GM12878 (cell line): Measurements from ENCODE around the gene AP3D1. TPM values are rescaled to one million over a fixed set of nuclear protein-coding genes. Genes with fewer than 3 reads are reported as not detected.

Experiments used
- ATAC-seq: fragments of 200-7000 bp; cut with Tn5 transposase; 3 replicates; pipeline ENCODE4 v1.9.1; 2020; ENCODE audit warnings: mild to moderate bottlenecking, moderate library complexity
- BruUV-seq: library from RNA; stranded (reverse); fragments of 400-500 nt; replicated peaks from 2 replicates; lab custom pipeline; 2021; lab: Mats Ljungman, UMichigan
- CTCF ChIA-PET: fragments of 300-600 bp; sonication (Branson Sonifier 250); formaldehyde crosslinking; extraction: SDS; loops from one replicate; lab custom pipeline; 2021; ENCODE audit warnings: inconsistent platforms; lab: Yijun Ruan, JAX
- POLR2A ChIA-PET: fragments of 350-600 bp; formaldehyde crosslinking; extraction: SDS; loops from one replicate; lab custom pipeline; 2021; ENCODE audit warnings: inconsistent platforms; lab: Charles Lee
- RAD21 ChIA-PET: fragments of 300-600 bp; sonication (Branson Sonifier 250); formaldehyde crosslinking; loops from one replicate; lab custom pipeline; 2023; ENCODE audit warnings: antibody characterized with exemption; ENCODE audit not compliant: unreplicated experiment; lab: Charles Lee
- SMC1A ChIA-PET: fragments of 300-600 bp; sonication (Branson Sonifier 250); formaldehyde crosslinking; loops from one replicate; lab custom pipeline; 2023; ENCODE audit not compliant: unreplicated experiment, uncharacterized antibody; lab: Charles Lee
- DNase-seq: peaks from one replicate; pipeline ENCODE4 v3.0.0-alpha.2; 2011; ENCODE audit warnings: low read depth, low spot score
- FAIRE-seq: peaks from 3 replicates; lab custom pipeline; 2011; peaks lifted over from hg19 to GRCh38; lab: Jason Lieb, UNC
- H2AFZ ChIP-seq: 2 replicates; pipeline ENCODE4 v1.6.0; 2011; ENCODE audit warnings: low read depth, low read length, control low read depth; ENCODE audit not compliant: control insufficient read depth
- H3K27ac ChIP-seq: 2 replicates; pipeline ENCODE4 v1.5.1; 2011; ENCODE audit warnings: control low read depth; ENCODE audit not compliant: control insufficient read depth, insufficient read depth
- H3K27me3 ChIP-seq, 2 experiments: replicated peaks in 1 of 2; 2 replicates each; pipeline versions ENCODE4 v1.6.0 to v1.6.1; 2011; ENCODE audit warnings: low read length in 1 of 2; ENCODE audit not compliant: control insufficient read depth in 2 of 2, insufficient read depth in 2 of 2
- H3K36me3 ChIP-seq, 2 experiments: 2 replicates each; pipeline ENCODE4 v1.5.1; 2011; ENCODE audit warnings: low read length in 1 of 2; ENCODE audit not compliant: control insufficient read depth in 2 of 2, insufficient read depth in 2 of 2
- H3K4me1 ChIP-seq: 2 replicates; pipeline ENCODE4 v1.6.1; 2011; ENCODE audit warnings: mild to moderate bottlenecking, low read length, moderate library complexity, mixed read lengths; ENCODE audit not compliant: control insufficient read depth, insufficient read depth
- H3K4me2 ChIP-seq: 2 replicates; pipeline ENCODE4 v1.6.0; 2011; ENCODE audit warnings: control low read depth; ENCODE audit not compliant: control insufficient read depth, insufficient read depth
- H3K4me3 ChIP-seq: fragments of 200-600 bp; sonication (generic); 2 replicates; pipeline ENCODE4 v1.5.1; 2016
- H3K79me2 ChIP-seq: 2 replicates; pipeline ENCODE4 v1.6.0; 2011; ENCODE audit warnings: low read length; ENCODE audit not compliant: control insufficient read depth, insufficient read depth
- H3K9ac ChIP-seq: 2 replicates; pipeline ENCODE4 v1.8.0; 2011; ENCODE audit warnings: low read length, control low read depth, mixed read lengths; ENCODE audit not compliant: control insufficient read depth, insufficient read depth
- H3K9me3 ChIP-seq: replicated peaks from 3 replicates; pipeline ENCODE4 v1.5.1; 2011; ENCODE audit warnings: mild to moderate bottlenecking, low read length; ENCODE audit not compliant: control insufficient read depth, insufficient read depth
- H4K20me1 ChIP-seq: 2 replicates; pipeline ENCODE4 v1.6.0; 2011; ENCODE audit not compliant: control insufficient read depth, insufficient read depth
- DPF2 ChIP-seq: fragments of 450-650 bp; IDR thresholded peaks from 2 replicates; pipeline ENCODE4 v1.6.1; 2017; ENCODE audit warnings: mild to moderate bottlenecking
- NFYB ChIP-seq: IDR thresholded peaks from 2 replicates; pipeline ENCODE4 v1.6.1; 2011; ENCODE audit warnings: low read depth, mild to moderate bottlenecking, low read length, improper control_type of control experiment, moderate library complexity; ENCODE audit not compliant: insufficient read depth
- WGBS: methylation state at CpG from one replicate; pipeline ENCODE4 v1.1.6; 2016; ENCODE audit warnings: low lambda C conversion rate; ENCODE audit not compliant: insufficient replicate concordance, insufficient coverage; ENCODE audit errors: missing lambda C conversion rate; 5-methylcytosine and 5-hydroxymethylcytosine counted together
- in situ Hi-C: fragments of 300-500 bp; cut with MboI; formaldehyde crosslinking; loops from 9 replicates; pipeline ENCODE4 v1.14.3; 2018; ENCODE audit warnings: mixed read lengths
- intact Hi-C: fragments of 100-400 bp; cut with micrococcal nuclease; formaldehyde crosslinking; loops from one replicate; pipeline ENCODE4 v1.14.2; 2022; ENCODE audit not compliant: unreplicated experiment
- polyA plus RNA-seq, 11 experiments: library from polyadenylated mRNA; depleted of rRNA in 4 of 11; unstranded in 6 of 11; stranded (reverse) in 5 of 11; fragments of >200 nt; fragmentation: Nextera tagmentation in 4 of 11; fragmentation: Illumina TruSeq in 1 of 11; extraction: Ambion mirVana in 4 of 11; extraction: Trizol in 1 of 11; gene quantifications; 1 replicate in 1 of 11; 2 replicates in 10 of 11; pipeline versions ENCODE4 v1.2.1 to v1.2.3, GENCODE V29; 2011 to 2016; ENCODE audit warnings: inconsistent platforms in 2 of 11, missing spikeins in 2 of 11, low read depth in 1 of 11
- total RNA-seq, 4 experiments: library from RNA; depleted of rRNA in 3 of 4; stranded (reverse); fragments of >200 nt in 3 of 4; fragmentation: Illumina TruSeq in 1 of 4; extraction: Trizol in 1 of 4; gene quantifications; 2 replicates each; pipeline versions ENCODE4 v1.2.1 to v1.2.3, GENCODE V29; 2013 to 2021
- TF ChIP-seq, protein P1 (sequence below): fragments of 450-650 bp; formaldehyde crosslinking; IDR thresholded peaks from 2 replicates; pipeline ENCODE4 v1.5.0; 2022; ENCODE audit warnings: mild to moderate bottlenecking, missing genetic modification characterization

The AP3D1 gene
- total and polyA plus RNA-seq, 10 of the 15 experiments (the other 5 are each of a cell fraction or from before 2014, with no cell fraction given), result 1.5 to 108 (median 59.1) TPM

DNA sequence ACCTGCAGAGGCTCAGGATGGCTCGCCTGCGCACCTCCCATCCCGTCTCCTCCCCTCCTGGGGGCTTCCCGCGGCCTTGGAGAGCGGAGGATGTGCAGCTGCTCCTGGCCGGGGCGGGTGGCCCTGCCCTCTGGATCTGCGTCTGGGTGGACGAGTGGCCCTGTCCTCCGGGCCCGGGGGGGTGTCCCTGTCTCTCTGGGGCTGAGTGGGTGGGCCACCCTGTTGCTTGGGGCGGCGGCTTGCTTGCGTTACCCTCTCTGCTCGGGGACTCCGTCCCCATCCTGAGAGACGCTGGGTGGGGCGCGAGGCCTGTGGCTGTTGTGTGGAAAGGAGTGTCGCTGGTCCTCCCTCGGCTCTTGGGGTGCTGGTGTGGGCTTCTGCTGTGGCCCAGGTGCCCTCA lies 47.0 kb upstream of the AP3D1 start:
- TF ChIP-seq DPF2, result no peak
- TF ChIP-seq, all 136 proteins: peak for 0
- RAD21 ChIA-PET, result no interaction called here
- no TSS peak for BruUV-seq
- in situ Hi-C loops, result no loop called here
- H3K27me3 ChIP-seq, result no peaks in the 10 kb centered on the region
- no peak overlapping the region for H3K9ac ChIP-seq
- H3K4me1 ChIP-seq, result no peaks in the 10 kb centered on the region
- no peak overlapping the region for H3K4me3 ChIP-seq
- no peak overlapping the region for H3K27ac ChIP-seq
- peaks cover 3% of the 10 kb centered on the region; the same call in 1 of the 2 replicates for H3K79me2 ChIP-seq
- intact Hi-C loops, result no loop called here
- CTCF ChIA-PET, result interaction anchor here (1.4 to 1.6 kb wide), 2 partner anchors 26 to 43 kb away, joined by 4 to 18 read pairs; no protein-coding TSS in a partner anchor
- H4K20me1 ChIP-seq, result 0 out of 2 replicates have a peak, but pooled peaks cover 2% of the 10 kb centered on the region
- H2AFZ ChIP-seq, result no peak overlapping the region
- no peaks in the 10 kb centered on the region for H3K9me3 ChIP-seq
- POLR2A ChIA-PET, result no interaction called here
- WGBS, result 96% methylated on average over 22 of the region's 22 CpGs
- no peak for ATAC-seq
- peaks cover 9 to 57% of the 10 kb centered on the region in 2 experiments; a peak in 3 of 4 replicates for H3K36me3 ChIP-seq
- no peak for DNase-seq
- FAIRE-seq, result no peak
- SMC1A ChIA-PET, result interaction anchor here (0.9 kb wide), 2 partner anchors 35 to 42 kb away, joined by 3 read pairs; partner anchors contain the start of gene DOT1L
- H3K4me2 ChIP-seq, result no peak overlapping the region

DNA sequence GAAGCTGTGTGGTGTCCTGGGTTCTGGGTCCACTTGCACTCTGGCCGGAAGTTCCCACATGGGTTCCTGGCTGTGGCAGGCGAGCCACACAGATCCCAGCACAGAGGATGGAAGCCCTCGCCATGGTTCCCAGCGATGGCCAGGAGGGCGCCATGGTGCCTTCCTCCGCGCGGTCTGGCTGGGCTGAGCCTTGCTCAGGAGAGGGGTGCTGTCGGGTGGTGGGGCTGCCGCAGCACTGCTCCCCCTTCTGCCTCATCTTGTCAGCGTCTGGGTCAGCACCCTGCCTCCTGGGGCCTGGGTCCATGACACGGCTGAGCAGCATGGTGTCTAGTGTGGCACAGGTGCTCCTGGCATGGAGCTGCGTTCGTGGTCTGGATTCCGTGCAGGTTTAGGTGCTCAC lies 45.9 kb upstream of the AP3D1 start:
- Histone ChIP-seq H3K27me3 (no peaks in the 10 kb centered on the region), H3K4me3 (no peak overlapping the region), H3K4me1 (no peaks in the 10 kb centered on the region), H3K27ac (no peak overlapping the region), H3K9me3 (no peaks in the 10 kb centered on the region), H4K20me1 (0 out of 2 replicates have a peak, but pooled peaks cover 2% of the 10 kb centered on the region), H2AFZ (no peak overlapping the region), H3K36me3 (peaks cover 8 to 59% of the 10 kb centered on the region in 2 experiments; a peak in 3 of 4 replicates), H3K4me2 (no peak overlapping the region), H3K9ac (no peak overlapping the region), H3K79me2 (peaks cover 3% of the 10 kb centered on the region; the same call in 1 of the 2 replicates)
- CTCF ChIA-PET, result no interaction called here
- intact Hi-C loops (no loop called here), in situ Hi-C loops (no loop called here)
- ATAC-seq (no peak), FAIRE-seq (no peak), DNase-seq (no peak)
- SMC1A ChIA-PET, result no interaction called here
- TF ChIP-seq, protein P1, sequence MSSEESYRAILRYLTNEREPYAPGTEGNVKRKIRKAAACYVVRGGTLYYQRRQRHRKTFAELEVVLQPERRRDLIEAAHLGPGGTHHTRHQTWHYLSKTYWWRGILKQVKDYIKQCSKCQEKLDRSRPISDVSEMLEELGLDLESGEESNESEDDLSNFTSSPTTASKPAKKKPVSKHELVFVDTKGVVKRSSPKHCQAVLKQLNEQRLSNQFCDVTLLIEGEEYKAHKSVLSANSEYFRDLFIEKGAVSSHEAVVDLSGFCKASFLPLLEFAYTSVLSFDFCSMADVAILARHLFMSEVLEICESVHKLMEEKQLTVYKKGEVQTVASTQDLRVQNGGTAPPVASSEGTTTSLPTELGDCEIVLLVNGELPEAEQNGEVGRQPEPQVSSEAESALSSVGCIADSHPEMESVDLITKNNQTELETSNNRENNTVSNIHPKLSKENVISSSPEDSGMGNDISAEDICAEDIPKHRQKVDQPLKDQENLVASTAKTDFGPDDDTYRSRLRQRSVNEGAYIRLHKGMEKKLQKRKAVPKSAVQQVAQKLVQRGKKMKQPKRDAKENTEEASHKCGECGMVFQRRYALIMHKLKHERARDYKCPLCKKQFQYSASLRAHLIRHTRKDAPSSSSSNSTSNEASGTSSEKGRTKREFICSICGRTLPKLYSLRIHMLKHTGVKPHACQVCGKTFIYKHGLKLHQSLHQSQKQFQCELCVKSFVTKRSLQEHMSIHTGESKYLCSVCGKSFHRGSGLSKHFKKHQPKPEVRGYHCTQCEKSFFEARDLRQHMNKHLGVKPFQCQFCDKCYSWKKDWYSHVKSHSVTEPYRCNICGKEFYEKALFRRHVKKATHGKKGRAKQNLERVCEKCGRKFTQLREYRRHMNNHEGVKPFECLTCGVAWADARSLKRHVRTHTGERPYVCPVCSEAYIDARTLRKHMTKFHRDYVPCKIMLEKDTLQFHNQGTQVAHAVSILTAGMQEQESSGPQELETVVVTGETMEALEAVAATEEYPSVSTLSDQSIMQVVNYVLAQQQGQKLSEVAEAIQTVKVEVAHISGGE (CRISPR knock-in tag), result no peak
- no peak for TF ChIP-seq NFYB
- RAD21 ChIA-PET, result no interaction called here
- POLR2A ChIA-PET, result no interaction called here
- WGBS, result 85% methylated on average over 15 of the region's 15 CpGs
- no TSS peak for BruUV-seq
